ENCODE data around the gene CCDC88C.

DNA sequence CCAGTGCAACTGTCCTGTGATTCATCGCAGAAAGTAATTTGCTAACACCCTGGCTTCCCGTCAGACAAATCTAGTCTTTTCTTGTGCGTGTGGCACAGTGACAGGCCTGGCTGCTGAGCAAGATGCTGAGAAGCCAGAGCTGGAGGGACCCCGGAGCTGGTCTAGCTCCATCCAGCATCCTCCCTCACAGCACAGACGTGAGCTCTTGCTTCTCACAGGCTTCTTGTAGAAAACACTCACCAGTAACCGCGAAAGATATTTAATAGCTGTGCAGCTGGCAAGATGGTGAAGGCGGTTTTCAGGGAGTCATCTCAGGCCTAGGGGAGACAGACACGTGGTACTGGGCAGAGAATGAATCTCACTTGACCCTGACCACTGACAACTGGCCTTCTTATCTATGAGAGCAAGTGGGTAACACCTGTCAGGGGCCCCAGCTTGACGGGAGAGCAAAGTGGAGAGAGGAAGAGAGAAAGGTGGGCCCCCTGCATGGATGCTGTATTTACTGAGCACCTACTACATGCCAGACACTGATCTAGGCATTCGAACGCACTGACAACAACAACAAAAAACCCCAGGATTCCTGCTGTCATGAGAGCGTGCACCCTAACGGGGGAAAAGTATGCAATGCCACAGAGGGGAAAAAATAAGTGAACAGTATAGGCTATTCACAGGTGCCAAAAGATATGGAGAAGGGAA, 63.3 kb downstream of the CCDC88C start:
- TF ChIP-seq, protein P1, sequence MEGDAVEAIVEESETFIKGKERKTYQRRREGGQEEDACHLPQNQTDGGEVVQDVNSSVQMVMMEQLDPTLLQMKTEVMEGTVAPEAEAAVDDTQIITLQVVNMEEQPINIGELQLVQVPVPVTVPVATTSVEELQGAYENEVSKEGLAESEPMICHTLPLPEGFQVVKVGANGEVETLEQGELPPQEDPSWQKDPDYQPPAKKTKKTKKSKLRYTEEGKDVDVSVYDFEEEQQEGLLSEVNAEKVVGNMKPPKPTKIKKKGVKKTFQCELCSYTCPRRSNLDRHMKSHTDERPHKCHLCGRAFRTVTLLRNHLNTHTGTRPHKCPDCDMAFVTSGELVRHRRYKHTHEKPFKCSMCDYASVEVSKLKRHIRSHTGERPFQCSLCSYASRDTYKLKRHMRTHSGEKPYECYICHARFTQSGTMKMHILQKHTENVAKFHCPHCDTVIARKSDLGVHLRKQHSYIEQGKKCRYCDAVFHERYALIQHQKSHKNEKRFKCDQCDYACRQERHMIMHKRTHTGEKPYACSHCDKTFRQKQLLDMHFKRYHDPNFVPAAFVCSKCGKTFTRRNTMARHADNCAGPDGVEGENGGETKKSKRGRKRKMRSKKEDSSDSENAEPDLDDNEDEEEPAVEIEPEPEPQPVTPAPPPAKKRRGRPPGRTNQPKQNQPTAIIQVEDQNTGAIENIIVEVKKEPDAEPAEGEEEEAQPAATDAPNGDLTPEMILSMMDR (IDR thresholded peaks at IDR 0.05) = no peak
- no peak for TF ChIP-seq POLR2A (IDR thresholded peaks at IDR 0.05)
